Fibroblast of skin of right quadriceps (primary cell): ENCODE measurements around the gene CLCN2.

Experiments
- DNase-seq: peaks from one replicate; pipeline ENCODE4 v3.0.0-alpha.2; 2013

Gene CLCN2

DNA sequence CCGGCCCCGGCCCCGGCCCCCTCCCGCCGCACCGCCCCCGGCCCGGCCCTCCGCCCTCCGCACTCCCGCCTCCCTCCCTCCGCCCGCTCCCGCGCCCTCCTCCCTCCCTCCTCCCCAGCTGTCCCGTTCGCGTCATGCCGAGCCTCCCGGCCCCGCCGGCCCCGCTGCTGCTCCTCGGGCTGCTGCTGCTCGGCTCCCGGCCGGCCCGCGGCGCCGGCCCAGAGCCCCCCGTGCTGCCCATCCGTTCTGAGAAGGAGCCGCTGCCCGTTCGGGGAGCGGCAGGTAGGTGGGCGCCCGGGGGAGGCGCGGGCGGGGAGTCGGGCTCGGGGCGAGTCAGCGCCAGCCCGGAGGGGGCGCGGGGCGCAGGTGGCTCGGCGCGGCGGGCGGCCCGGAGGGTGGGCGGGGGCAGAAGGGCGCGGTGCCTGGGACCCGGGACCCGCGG lies 18.8 kb upstream of the CLCN2 start:
- DNase-seq: peak; percentile 17

DNA sequence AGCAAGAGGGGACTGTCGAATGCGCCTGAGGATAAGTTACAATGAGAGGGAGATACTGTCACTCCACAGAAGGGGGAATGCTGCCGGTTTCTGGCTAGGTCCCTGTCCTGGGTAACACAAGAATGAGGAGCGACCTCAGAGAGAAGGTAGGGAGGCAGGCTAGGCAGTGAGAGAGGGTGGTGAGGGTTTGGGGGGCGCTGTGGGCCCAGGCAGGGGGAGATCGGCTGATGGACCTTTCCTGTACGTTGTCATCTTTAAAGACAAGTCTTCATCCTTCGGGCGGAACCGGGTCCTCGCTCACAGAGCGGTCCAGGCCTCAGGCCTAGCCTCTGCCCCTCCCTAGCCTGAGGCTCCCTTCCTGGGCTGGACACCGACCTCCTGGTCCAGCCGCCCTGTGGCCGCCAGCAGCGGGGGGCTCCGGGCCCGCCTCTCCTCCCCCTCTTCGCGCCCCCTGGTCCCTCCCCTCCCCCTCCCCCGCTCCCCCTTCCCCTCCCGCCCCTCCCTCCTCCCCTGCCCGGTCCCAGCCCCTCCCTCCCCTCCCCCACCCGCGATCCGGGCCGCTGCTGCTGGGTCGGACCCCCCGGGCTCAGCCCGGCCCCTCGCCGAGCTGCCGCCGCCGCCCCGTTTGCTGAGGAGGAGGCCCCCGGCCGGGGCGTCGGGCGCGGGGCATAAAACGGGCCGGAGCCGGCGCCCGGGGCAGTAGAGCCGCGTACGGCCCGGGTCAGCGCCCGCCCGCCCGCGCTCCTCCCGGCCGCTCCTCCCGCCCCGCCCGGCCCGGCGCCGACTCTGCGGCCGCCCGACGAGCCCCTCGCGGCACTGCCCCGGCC lies 18.2 kb upstream of the CLCN2 start, which contains the start of gene CHRD:
CHRD (plus strand) TSS at position 697 of the 827 bp plus-strand sequence. CDS start 265 bp downstream, outside the sequence.
- DNase-seq: no peak

DNA sequence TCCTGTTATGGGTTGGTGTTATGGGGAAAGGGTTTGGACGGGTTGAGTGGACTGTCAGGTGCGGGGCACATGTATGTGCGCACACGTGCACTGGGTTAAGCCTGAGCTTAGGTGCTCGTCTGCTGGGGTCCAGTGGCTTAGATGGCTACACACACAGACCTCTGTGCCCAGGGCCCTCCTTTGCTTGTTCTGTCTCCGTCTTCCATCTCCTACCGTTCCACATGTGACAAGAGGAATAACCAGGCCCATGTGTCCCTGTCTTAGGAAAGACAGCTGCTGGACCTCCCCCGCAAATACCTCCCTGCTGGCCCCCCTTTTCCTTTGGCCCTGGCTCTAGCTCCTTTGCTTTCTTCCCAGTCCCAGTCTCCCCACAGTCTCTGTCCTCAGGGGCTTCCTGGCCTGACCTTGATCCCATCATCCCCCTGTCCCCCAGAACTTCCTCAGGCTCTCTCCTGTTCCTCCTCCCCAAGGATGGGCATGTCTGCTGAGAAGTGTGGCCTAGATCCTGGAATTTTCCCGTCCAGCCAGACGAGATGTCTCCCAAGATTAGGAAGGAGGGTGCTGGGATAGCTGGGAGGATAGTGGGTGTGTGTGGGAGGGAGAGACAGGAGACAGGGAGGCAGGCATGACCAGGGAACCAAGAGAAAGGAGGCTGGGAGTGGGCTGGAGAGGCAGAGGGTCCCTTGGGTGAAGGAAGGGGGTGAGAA lies 17.4 kb upstream of the CLCN2 start:
- DNase-seq: no peak

DNA sequence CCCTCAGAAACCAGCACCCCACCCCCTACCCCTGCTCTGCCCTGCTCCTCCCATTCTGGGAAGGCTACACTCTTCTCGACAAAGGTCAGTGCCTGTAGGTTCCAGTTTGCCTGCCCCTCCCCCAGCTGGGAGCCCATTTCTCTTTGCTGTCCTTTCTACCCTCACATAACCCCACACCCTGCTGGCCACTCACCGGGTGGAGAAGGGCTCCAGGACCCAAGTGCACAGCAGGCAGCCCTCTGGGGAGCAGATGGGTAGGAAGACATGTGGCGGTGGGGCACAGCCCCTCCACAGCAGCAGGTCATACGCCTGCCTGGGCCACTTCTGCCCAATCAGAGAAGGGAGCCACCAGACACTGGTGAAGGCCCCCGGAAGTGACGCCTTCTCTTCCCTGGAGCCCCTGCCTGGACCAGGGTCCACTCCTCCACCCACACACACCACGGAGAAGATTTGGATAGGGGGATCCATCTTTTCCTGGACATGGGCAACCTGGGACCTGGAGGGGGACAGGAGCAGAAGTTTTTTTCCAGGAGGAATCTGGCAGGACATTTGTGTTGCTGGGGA lies 16.6 kb upstream of the CLCN2 start, which contains the start of gene THPO:
THPO (minus strand) TSS at position 326 of the 564 bp plus-strand sequence. CDS start 1,948 bp downstream, outside the sequence.
- DNase-seq: no peak

DNA sequence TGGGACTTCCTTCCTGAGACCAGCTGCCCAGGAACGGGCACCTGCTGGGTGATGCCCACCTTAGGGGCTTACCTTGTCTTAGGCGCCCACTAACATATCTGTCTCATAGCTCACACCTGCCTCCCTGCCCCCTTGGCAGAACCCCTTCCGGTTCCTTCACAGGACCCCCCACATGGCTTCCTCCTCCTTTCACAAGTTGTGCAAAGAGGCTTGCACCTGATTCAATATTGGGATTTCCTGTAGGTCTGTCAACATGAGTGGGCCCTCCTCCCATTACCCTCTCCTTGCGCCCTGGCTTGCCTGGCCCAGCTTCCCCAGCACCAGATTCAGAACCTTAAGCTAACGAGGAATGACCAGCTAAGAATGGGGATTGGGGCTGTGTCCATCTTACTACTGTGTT lies 16.0 kb upstream of the CLCN2 start:
- no peak for DNase-seq

DNA sequence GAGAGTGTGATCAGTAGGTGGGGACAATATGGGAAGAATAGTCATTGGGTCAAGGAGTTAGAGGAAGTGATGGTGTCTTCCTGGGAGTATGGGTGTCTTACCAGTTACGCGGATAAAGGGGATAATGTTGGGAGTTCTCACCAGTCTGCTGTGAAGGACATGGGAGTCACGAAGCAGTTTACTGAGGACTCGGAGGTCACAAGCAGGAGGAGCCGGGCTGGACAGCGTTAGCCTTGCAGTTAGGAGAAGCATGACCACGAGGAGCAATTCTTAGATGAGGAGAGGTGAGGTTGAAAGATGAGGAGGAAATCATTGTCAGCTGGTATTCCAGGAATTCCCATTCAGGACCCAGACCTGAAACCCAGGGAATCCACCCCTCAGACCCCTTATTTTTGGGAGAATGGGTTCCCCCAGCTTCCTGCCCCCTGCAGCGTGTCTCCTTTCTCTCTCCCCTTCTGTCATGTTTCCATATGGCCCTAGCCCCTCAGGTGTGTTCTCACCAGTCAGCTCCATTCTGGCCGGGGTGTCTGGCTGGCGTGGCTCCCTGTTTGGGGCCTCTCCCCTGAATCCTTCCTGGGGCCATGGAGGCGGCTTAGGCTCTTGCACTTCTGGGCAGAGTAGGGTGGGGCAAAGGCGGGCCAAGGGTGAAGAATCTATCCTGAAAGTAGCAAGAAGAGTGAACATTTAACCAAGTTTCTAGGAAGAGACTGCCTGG lies 14.5 kb upstream of the CLCN2 start:
- DNase-seq: no peak

DNA sequence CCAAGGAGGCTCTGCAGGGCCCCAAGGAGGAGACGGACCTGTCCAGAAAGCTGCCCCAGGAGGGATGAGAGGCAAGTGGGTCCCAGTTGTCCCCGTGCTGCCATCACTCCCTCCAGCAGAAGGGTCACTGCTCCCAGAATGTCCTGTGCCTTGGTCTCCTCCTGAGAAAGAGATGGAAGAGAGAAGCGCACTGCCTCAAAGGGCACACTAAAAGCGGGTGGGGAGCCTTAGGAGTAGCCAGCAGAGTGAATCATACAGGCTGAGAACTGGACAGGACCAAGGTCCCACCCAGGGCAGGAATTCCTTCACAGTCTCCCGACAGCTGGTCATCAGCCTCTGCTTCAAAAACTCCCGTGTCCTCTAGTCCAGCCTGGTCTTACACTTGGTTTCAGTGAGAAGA lies 12.0 kb upstream of the CLCN2 start:
- DNase-seq: no peak

DNA sequence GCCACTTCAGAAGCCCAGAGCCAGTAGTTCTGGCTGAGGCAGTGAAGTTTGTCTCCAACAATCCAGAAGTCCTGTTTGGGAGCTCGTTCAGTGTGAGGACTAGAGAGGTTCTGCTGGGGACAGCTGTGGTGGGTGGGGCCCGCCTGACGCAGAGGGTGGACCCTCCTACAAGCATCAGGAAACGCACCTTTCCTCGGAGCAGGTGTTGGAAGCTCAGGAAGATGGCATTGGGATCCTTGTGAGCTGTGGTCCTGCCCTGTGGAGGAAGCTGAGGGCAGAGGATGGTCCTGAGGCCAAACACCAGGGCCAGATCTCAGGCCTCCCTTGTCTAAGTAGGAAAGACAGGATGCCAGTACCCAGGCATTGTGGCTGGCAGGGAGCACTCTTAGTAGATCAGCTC lies 11.5 kb upstream of the CLCN2 start:
- no peak for DNase-seq

DNA sequence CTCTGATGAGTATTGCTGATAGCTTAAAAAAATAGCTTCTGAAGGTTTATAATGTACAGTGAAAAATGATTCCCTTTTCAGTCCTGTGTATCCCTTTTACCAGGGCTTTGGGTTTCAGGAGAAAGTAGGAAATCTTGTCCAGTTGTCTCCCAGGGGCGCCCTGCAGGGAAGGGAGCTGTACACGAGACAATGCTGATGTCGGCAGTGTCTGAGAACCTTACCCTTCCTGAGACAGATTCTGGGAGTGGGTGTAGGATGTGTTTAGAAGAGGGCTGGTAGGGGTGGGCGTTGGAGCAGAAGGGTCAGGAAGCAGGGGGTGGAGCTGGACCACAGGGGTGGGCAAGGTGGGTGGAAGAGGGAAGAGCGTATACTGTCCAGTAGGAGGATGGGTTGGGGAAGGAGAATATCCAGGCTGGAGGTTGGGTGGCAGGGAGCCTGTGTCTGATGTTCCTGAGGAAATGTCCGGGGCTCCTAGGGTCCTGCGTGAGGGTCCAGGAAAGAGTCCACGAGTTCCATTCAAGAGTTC lies 11.0 kb upstream of the CLCN2 start:
- no peak for DNase-seq

DNA sequence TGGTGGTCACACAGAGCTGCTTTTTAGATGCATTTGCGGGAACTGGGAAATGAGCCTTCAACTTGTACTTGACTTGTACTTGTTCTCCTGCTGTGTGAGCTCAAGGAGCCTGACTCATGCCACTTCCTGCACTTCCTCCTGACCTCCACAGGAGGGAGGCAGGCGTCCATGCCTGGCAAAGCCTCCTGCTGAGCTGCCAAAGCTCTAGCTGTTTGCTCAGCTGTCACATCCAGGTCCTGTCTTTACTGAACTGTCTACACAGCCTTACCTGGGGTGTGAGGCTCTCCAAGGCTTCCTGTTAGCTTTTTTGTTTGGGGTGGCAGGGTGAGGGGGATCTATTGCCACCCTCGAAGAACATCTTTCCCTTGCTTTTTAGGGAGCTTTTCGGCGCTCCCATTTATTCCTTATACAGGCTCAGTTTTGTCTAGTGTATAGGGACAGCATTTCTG lies 10.2 kb upstream of the CLCN2 start:
- DNase-seq: peak; percentile 82

DNA sequence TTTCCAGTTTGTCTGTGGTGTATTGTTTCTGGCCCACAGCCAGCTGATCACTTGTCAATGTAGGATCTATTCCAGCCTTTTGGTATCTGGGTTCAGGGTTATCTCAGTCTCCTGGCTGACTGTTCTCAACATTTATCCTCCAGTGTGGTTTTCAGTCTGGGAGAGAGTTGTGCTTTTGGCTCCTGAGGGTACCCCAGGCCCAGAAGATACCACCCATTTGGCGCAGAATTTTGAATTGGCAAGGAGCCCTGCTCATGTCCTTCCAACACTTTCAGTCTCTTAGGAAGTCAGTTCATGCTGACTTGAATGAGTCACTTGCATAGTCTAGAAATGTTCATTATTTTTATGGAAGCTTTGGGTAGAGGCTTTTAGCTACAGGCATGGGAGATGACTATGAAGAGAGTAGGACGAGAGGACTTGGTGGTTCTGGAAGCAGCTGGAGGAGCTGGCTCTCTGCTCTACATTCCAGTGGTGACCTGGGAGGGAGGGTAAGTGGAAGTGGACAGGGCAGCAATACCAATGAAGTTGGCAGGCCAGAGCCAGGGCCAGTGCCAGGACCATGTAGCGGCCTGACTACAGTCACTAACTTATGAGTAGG lies 7.3 kb upstream of the CLCN2 start:
- peak; percentile 58 for DNase-seq

DNA sequence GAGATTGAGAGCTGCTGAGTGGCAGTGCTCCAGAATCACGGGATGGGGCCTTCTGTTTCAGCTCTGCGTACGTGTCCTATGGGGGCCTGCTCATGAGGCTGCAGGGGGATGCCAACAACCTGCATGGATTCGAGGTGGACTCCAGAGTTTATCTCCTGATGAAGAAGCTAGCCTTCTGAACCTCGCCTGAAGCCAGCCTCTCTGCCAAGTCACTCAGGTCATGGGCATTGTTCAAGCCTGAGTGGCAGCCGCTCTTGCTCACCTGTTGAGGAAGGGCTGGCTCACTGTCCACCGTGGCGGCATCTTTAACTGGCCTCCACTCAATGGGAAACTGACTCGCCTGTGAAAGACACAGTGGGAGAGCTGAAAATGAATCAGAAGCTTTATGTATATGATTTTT lies 6.7 kb upstream of the CLCN2 start:
- DNase-seq: no peak

DNA sequence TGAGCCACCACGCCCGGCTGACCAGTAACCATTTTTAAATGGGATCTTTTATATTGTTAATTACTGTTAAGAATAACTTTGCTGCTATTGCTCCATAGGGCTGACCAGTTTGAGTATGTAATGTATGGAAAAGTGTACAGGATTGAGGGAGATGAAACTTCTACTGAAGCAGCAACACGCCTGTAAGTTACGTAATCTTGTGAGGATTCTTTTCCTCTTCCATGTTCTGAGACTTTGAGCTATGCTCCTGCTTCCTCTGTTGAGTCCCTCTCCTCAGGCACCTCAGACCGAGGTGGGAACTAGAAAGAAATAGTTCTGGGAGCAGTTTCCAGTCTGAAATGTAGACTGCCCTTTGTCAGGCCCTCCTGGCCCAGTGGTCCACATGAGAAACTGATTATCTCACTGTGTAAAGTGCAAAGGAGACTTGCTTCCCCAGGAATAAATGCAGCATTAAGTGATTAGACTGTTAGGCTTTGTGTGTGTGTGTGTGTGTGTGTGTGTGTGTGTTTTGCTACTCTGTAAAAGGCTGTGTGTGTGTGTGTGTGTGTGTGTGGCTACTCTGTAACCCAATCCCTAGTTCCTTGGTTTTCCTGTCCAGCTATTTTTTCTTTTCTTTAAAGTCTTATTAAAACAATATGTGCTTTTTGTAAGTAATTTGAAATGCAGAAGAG lies 5.3 kb upstream of the CLCN2 start:
- DNase-seq: peak; percentile 65

DNA sequence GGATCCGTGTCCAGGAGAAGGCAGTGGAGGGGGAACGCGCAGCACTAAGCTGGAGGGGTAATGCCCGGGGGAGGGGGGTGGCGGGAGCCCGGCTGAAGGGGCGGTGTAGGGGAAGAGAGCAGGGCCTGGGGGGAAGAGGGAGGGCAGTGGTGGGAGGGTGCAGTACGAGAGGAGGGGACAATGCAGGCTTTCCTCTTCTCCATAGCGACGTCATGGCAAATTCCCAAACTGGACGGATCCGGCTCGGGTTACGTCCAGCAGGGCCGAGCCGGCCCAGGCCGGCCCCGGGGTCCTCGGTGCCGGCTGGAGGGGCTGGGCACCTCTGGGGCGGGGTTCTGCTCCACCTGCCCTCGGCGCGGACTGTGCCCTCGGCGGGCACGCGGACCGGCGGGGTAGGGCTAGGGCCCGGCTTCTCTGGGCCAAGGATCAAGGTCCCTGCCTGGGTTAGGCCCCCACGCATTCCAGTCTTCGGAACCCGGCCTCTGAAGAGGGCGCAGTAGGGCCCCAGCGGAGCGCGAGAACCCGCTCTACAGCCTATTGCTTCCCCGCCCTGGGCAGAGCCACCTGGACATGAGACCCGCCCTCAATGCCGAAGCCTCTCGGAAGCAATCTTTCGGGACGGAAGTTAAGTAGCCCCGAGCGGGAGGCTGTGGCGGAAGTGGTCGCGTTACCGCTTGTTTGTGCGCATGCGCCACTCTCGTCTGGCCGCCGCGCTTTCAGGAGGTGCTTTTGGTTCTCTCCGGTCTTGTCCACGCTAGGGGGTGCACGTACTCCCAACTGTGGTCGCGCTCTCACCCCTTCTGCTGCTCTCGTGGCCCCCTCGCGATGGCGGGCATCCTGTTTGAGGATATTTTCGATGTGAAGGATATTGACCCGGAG lies 1.5 kb upstream of the CLCN2 start:
- peak; percentile 97 for DNase-seq

DNA sequence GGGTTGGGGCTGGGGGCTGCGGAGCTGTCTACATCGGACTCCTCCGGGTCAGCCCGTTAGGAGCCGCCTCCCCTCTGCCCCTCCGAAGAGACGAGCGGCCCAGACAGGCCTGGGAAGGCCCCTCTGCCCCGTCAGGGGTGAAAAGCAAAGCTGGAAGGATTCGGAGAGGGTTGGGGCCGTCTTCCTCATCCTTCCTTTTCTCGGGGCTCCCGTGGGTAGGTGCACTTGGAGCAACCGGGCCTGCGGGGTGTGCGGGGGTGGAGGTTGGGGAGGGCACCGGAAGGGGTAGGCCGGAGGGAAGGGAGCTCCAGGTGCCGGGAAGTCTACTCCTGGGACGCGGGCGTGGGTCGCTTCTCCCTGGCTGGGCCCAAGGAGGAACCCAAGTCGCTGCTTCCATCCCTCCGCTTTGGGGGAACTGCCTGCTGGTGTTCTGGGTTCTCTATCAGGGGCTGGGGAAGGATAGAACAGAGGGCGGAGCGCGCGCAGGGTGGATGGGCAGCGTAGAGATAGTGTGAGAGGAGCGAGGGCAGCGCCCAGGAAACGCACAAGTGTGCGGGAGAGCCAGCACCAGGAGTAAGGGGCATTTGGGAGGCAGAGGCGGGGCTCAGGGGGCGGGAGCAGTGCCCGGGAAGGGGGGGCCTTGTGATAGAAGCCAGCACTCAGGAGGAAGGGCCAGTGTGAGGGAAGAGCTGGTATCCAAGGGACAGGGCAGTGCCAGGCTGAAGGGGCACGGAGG lies 695 bp upstream of the CLCN2 start:
- DNase-seq: no peak

DNA sequence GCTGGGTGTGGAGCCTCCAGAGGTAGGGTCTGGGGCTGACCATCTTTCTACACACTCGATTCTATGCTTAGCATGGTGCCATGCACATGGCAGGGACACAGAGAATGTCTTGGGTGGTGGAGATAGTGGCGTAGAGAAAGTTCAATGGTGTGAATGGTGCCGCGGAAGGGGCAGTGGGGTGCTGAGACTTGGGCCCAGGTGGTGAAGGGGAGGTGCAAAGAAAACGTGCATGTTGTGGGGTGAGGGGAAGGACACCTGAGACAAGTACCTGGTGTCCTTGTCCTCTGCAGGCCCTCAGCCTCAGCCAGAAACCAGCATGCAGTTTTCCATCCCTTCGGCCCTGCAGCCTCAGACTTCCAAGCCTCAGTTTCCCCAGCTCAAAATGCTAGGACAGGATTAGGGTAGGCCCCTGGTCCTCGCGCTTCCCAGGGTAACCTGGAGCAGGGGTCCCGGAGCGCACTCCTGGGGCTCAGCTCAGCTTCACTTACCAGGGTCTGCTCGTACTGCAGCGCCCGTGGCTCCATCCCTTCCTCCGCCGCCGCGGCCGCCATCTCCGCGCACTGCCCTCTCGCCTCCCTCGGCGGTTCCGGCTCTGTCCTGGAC lies 375 bp downstream of the CLCN2 start:
- no peak for DNase-seq

DNA sequence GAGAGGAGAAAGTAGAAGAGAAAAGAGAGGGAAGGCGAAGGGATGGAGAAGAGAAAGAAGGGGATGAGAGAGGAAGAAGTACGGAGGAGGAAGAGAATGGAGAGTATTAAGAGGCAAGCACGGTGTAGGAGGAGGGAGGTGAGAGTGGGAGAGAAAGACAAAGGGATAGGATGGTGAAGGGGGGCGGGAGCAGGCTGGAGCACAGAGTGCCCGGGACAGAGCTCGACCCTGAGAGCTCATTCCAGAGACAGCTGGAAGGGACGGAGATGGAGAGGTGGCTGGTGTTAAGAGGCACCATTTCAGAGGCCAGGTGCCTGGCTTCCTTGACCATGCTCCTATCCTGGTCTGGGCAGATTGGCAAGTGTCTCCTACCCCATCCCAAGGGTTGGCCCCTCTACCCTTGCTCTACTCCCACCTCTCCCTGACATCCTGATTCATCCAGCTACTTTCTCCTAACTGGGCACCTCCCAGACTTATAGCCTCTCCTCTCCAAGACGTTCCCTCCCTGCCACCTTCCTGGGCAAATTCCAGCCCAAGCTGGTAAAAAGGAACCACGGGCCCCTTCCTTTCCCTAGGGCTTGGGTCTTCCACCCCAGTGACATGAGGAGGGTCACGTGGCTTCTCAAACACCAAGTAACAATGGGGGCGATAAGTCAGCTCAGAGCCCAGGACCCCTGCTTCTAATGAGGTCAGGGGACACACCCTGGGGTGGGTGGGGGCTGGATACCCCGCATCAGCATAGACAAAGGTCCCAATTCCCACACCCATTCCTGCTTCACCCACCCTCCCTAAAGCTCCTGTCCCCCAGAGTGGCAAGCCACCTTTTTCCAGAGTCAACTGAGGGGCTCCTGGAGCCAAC lies 1.1 kb downstream of the CLCN2 start:
- DNase-seq: no peak

DNA sequence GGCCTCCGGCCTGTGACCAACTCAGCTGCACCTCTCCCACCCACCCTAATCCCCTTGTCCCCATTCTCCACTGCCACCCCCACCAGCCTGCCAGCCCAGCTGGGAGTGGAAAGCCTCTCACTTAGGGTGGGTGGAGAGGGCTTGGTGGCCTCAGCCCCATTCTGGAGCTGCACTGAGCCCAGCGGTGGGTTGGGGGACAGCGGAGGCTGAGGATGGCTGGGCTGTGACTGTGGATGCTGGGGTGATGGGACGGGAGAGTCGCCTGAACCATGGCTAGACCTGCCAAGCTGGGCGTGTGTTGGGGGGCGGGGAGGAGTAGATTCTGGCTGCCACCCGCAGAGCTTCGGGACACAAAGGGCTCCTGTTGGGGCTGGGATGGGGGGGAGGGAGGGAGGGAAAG lies 1.8 kb downstream of the CLCN2 start:
- DNase-seq: no peak
